H1 (cell line): Measurements from ENCODE around the gene KLHL26. TPM values are rescaled to one million over a fixed set of nuclear protein-coding genes. Genes with fewer than 3 reads are reported as not detected.

Experiments
- CTCF ChIA-PET: fragments of 300-600 bp; sonication (Branson Sonifier 250); formaldehyde crosslinking; loops from one replicate; lab custom pipeline; 2021; ENCODE audit not compliant: partially characterized antibody; lab: Charles Lee
- POLR2A ChIA-PET: fragments of 300-600 bp; sonication (Branson Sonifier 250); formaldehyde crosslinking; loops from one replicate; lab custom pipeline; 2021; ENCODE audit warnings: inconsistent platforms; ENCODE audit not compliant: partially characterized antibody; lab: Charles Lee
- DNase-seq, 2 experiments: peaks; one replicate each; pipeline versions ENCODE4 v3.0.0 to v3.0.0-alpha.2; 2010 to 2022; ENCODE audit warnings: low spot score in 2 of 2, low read depth in 1 of 2, mixed read lengths in 1 of 2
- FAIRE-seq: peaks from 2 replicates; lab custom pipeline; 2011; peaks lifted over from hg19 to GRCh38; lab: Jason Lieb, UNC
- H2AFZ ChIP-seq: 2 replicates; pipeline ENCODE4 v1.8.1; 2012; ENCODE audit warnings: low read length, inconsistent platforms
- H2AK5ac ChIP-seq: 2 replicates; pipeline ENCODE4 v1.6.1; 2013; ENCODE audit warnings: low read depth, low read length
- H2BK120ac ChIP-seq: replicated peaks from 2 replicates; pipeline ENCODE3; 2013; ENCODE audit warnings: low read depth, low read length, inconsistent platforms
- H2BK12ac ChIP-seq: 2 replicates; pipeline ENCODE4 v1.6.1; 2013; ENCODE audit warnings: low read depth, low read length
- H2BK15ac ChIP-seq: 2 replicates; pipeline ENCODE4 v1.6.1; 2013; ENCODE audit warnings: low read length
- H2BK20ac ChIP-seq: 2 replicates; pipeline ENCODE4 v1.6.1; 2013; ENCODE audit warnings: low read length
- H2BK5ac ChIP-seq: 2 replicates; pipeline ENCODE4 v1.6.1; 2013; ENCODE audit warnings: low read depth, low read length
- H3K14ac ChIP-seq: 2 replicates; pipeline ENCODE4 v1.6.1; 2013; ENCODE audit warnings: inconsistent platforms; ENCODE audit not compliant: insufficient read length
- H3K18ac ChIP-seq: 2 replicates; pipeline ENCODE4 v1.6.1; 2013; ENCODE audit warnings: low read length; ENCODE audit errors: extremely low read depth
- H3K23ac ChIP-seq: 2 replicates; pipeline ENCODE4 v1.6.1; 2013; ENCODE audit warnings: inconsistent platforms; ENCODE audit not compliant: insufficient read length
- H3K23me2 ChIP-seq: 2 replicates; pipeline ENCODE4 v1.6.1; 2013; ENCODE audit warnings: low read depth, low read length
- H3K27ac ChIP-seq: 2 replicates; pipeline ENCODE4 v1.6.1; 2011; ENCODE audit warnings: low read depth, low read length, inconsistent platforms
- H3K27me3 ChIP-seq, 4 experiments: replicated peaks in 1 of 4; 1 replicate in 1 of 4; 2 replicates in 3 of 4; pipeline versions ENCODE4 v1.6.1 to v1.8.1; 2011 to 2013; ENCODE audit warnings: low read length in 3 of 4, mild to moderate bottlenecking in 3 of 4, inconsistent platforms in 2 of 4, mixed read lengths in 2 of 4, moderate library complexity in 1 of 4; ENCODE audit not compliant: control insufficient read depth in 3 of 4, insufficient read depth in 3 of 4; ENCODE audit errors: extremely low read depth in 1 of 4
- H3K36me3 ChIP-seq, 4 experiments: 2 replicates each; pipeline versions ENCODE4 v1.6.1 to v1.8.1; 2011 to 2013; ENCODE audit warnings: mild to moderate bottlenecking in 4 of 4, low read length in 3 of 4, moderate library complexity in 2 of 4, control low read depth in 1 of 4, inconsistent platforms in 1 of 4; ENCODE audit not compliant: insufficient read depth in 4 of 4, control insufficient read depth in 2 of 4
- H3K4ac ChIP-seq: replicated peaks from 2 replicates; pipeline ENCODE3; 2013; ENCODE audit warnings: low read length, low read depth, mixed read lengths, inconsistent platforms; ENCODE audit not compliant: insufficient read length
- H3K4me1 ChIP-seq, 4 experiments: replicated peaks in 1 of 4; 1 replicate in 1 of 4; 2 replicates in 3 of 4; pipeline versions ENCODE4 v1.6.1 to v1.8.1; 2011 to 2013; ENCODE audit warnings: low read length in 3 of 4, inconsistent platforms in 2 of 4, mixed read lengths in 1 of 4; ENCODE audit not compliant: insufficient read depth in 4 of 4, control insufficient read depth in 3 of 4
- H3K4me2 ChIP-seq, 2 experiments: 2 replicates each; pipeline versions ENCODE4 v1.6.1 to v1.8.1; 2011 to 2013; ENCODE audit warnings: low read depth in 2 of 2, low read length in 2 of 2, control low read depth in 1 of 2, inconsistent platforms in 1 of 2, mild to moderate bottlenecking in 1 of 2; ENCODE audit not compliant: insufficient read depth in 1 of 2
- H3K4me3 ChIP-seq, 4 experiments: fragments of 200-600, 300-600 bp in 1 of 4; sonication (generic), shearing (Covaris generic), sonication (Bioruptor Twin) in 1 of 4; 2 replicates each; pipeline versions ENCODE4 v1.5.1 to v1.8.1; 2011 to 2016; ENCODE audit warnings: low read length in 4 of 4, low read depth in 3 of 4, control low read depth in 2 of 4, inconsistent platforms in 2 of 4, mild to moderate bottlenecking in 2 of 4, mixed read lengths in 1 of 4, moderate library complexity in 1 of 4; ENCODE audit not compliant: insufficient read depth in 2 of 4; ENCODE audit errors: extremely low read depth in 1 of 4
- H3K56ac ChIP-seq: replicated peaks from 2 replicates; pipeline ENCODE3; 2013; ENCODE audit warnings: low read depth, mild to moderate bottlenecking, mixed read lengths, low read length, inconsistent platforms; ENCODE audit not compliant: insufficient read length
- H3K79me1 ChIP-seq: 2 replicates; pipeline ENCODE4 v1.6.1; 2013; ENCODE audit warnings: low read depth, low read length, control low read depth
- H3K79me2 ChIP-seq, 2 experiments: 2 replicates each; pipeline versions ENCODE4 v1.6.1 to v1.8.1; 2012 to 2013; ENCODE audit warnings: low read length in 2 of 2, mild to moderate bottlenecking in 2 of 2, inconsistent platforms in 1 of 2; ENCODE audit not compliant: insufficient read depth in 2 of 2, control insufficient read depth in 1 of 2
- H3K9ac ChIP-seq, 4 experiments: replicated peaks in 1 of 4; 1 replicate in 1 of 4; 2 replicates in 3 of 4; pipeline versions ENCODE4 v1.6.1 to v1.8.1; 2011 to 2013; ENCODE audit warnings: low read depth in 3 of 4, low read length in 3 of 4, control low read depth in 2 of 4, mild to moderate bottlenecking in 2 of 4, moderate library complexity in 2 of 4, inconsistent platforms in 1 of 4; ENCODE audit errors: extremely low read depth in 1 of 4
- H3K9me3 ChIP-seq, 2 experiments: 2 replicates each; pipeline versions ENCODE4 v1.6.1 to v1.8.1; 2012 to 2013; ENCODE audit warnings: mild to moderate bottlenecking in 2 of 2, moderate library complexity in 2 of 2, control low read depth in 1 of 2, inconsistent platforms in 1 of 2, low read depth in 1 of 2, low read length in 1 of 2, mixed read lengths in 1 of 2; ENCODE audit not compliant: insufficient read depth in 2 of 2
- H4K20me1 ChIP-seq, 2 experiments: replicated peaks in 1 of 2; 2 replicates each; pipeline versions ENCODE3 to v1.8.1; 2011 to 2013; ENCODE audit warnings: inconsistent platforms in 2 of 2, low read length in 2 of 2, mild to moderate bottlenecking in 1 of 2; ENCODE audit not compliant: insufficient read depth in 2 of 2, control insufficient read depth in 1 of 2
- H4K5ac ChIP-seq: 2 replicates; pipeline ENCODE4 v1.6.1; 2013; ENCODE audit warnings: low read length, low read depth, mixed read lengths, inconsistent platforms; ENCODE audit not compliant: insufficient read length
- H4K8ac ChIP-seq: 2 replicates; pipeline ENCODE4 v1.8.0; 2013; ENCODE audit warnings: mild to moderate bottlenecking, moderate library complexity, low read length, inconsistent platforms; ENCODE audit not compliant: insufficient read depth; ENCODE audit errors: extremely low read depth
- H4K91ac ChIP-seq: replicated peaks from 2 replicates; pipeline ENCODE3; 2013; ENCODE audit warnings: low read length, mixed read lengths, inconsistent platforms; ENCODE audit not compliant: insufficient read length
- POU5F1 ChIP-seq: IDR thresholded peaks from 2 replicates; pipeline ENCODE4 v1.6.1; 2011; ENCODE audit warnings: low read depth, mild to moderate bottlenecking, low read length, moderate library complexity
- WGBS, 2 experiments: shearing (Covaris generic) in 1 of 2; methylation state at CpG; one replicate each; pipeline versions ENCODE4 v1.1.6 to v1.1.7; 2013 to 2015; ENCODE audit warnings: low lambda C conversion rate in 2 of 2, mixed read lengths in 2 of 2, inconsistent platforms in 1 of 2, low coverage in 1 of 2, missing lambda C conversion rate in 1 of 2; ENCODE audit not compliant: insufficient replicate concordance in 2 of 2, insufficient coverage in 1 of 2, insufficient read length in 1 of 2; ENCODE audit errors: extremely low coverage in 1 of 2, missing lambda C conversion rate in 1 of 2; 5-methylcytosine and 5-hydroxymethylcytosine counted together
- polyA plus RNA-seq, 7 experiments: library from polyadenylated mRNA; depleted of rRNA in 3 of 7; stranded (reverse) in 5 of 7; unstranded in 2 of 7; fragments of >200 nt in 5 of 7; fragments of 200-250 nt in 2 of 7; gene quantifications; 1 replicate in 5 of 7; 2 replicates in 1 of 7; 4 replicates in 1 of 7; pipeline versions ENCODE4 v1.2.1 to v1.2.3, GENCODE V29; 2011 to 2013; ENCODE audit warnings: missing spikeins in 2 of 7, mixed read lengths in 2 of 7
- total RNA-seq: library from RNA; stranded (reverse); fragmentation: NEBNext Ultra II Directional; extraction: Animal tissue kit (Norgen Biotek cat#: 25700); gene quantifications from 2 replicates; pipeline ENCODE4 v1.2.1, GENCODE V29; 2021

Gene KLHL26
- total and polyA plus RNA-seq, 2 of the 8 experiments (the other 6 are each of a cell fraction or from before 2014, with no cell fraction given): 2.2 to 8.8 TPM

DNA sequence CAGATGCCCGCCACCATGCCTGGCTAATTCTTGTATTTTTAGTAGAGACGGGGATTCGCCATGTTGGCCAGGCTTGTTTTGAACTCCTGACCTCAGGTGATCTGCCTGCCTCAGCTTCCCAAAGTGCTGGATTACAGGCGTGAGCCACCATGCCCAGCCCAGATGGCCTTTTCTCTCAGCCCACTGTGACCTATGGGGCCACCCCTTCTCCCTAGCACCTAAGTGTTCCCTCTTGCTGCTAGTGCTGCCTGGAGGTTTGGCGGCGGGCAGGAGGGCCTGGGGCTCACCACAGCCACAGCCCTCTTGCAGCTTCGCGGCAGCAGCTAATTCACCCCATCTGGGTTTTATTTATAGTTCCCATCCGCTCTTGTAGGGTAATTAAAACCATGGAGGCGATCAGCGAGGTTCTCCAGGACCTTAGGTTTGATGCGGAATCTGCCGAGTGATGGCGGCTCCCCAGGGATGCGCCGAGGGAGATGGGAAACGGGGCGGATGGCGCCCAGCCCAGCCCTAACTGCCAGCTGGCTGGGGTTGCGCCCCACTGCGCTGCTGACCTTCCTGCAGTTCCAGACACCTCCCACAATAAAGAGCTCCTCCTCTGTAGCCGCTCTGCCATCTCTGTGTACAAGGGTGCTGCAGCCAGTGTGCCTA, 45.0 kb upstream of the KLHL26 start:
- Histone ChIP-seq H2AK5ac (no peak overlapping the region), H3K4me3 (no peak overlapping the region), H4K20me1 (peaks cover 0 to 3% of the 10 kb centered on the region in 2 experiments), H4K8ac (no peak overlapping the region; the same call in 1 of the 2 replicates), H2BK15ac (no peak overlapping the region), H3K27ac (no peak overlapping the region), H3K18ac (no peak overlapping the region), H3K4me2 (no peak overlapping the region; a peak in 1 of 4 replicates), H3K79me2 (no peaks in the 10 kb centered on the region), H4K91ac (no peak overlapping the region), H3K9ac (no peak overlapping the region), H3K56ac (no peak overlapping the region), H3K36me3 (no peaks in the 10 kb centered on the region), H3K4ac (no peak overlapping the region), H3K4me1 (peaks cover 2 to 32% (median 23%) of the 10 kb centered on the region in 4 experiments), H2BK120ac (no peak overlapping the region), H3K9me3 (no peaks in the 10 kb centered on the region), H2BK5ac (no peak overlapping the region), H3K14ac (no peak overlapping the region), H2BK12ac (no peak overlapping the region), H3K79me1 (no peaks in the 10 kb centered on the region), H2BK20ac (no peak overlapping the region), H3K23me2 (peaks cover 17% of the 10 kb centered on the region), H3K27me3 (peaks cover 0 to 5% (median 2%) of the 10 kb centered on the region in 4 experiments; a peak in 4 of 7 replicates), H4K5ac (no peak overlapping the region), H2AFZ (no peak overlapping the region), H3K23ac (no peak overlapping the region)
- WGBS, 2 experiments: 96% methylated on average over 21 of the region's 22 CpGs; no CpG with 5 or more reads in 1 of the 2 experiments
- DNase-seq: no peak
- no peak for TF ChIP-seq POU5F1
- CTCF ChIA-PET: interaction anchor here (0.8 to 12.5 kb wide), 14 partner anchors 12 to 256 kb away, joined by 3 to 139 read pairs (median 4); partner anchors contain the start of gene FKBP8
- no peak for FAIRE-seq
- POLR2A ChIA-PET: interaction anchor here (0.6 to 10.3 kb wide), 12 partner anchors 10 to 114 kb away, joined by 3 to 112 read pairs (median 6); partner anchors contain the start of genes ELL, TMEM59L and UBA52
